ENCODE measurements around the gene GRAMD1A.
"Not testable (repeated sequence)": the region's sequence is repeated elsewhere in the genome, so short reads cannot be mapped to it uniquely, and the experiment has no call there.

The GRAMD1A gene

GRCh38 chr19:34999498-35000337, at the start of gene GRAMD1A:
Gene GRAMD1A, plus strand, starts transcription at chr19:35000323. Its CDS starts 156 bp downstream, at chr19:35000479.
- DNase-seq (ENCODE audit: low read depth), result peak; percentile 66

GRCh38 chr19:34953092-34953491, 47.0 kb upstream of the GRAMD1A start:
- DNase-seq (ENCODE audit: low read depth), result no peak

- no peak for DNase-seq (ENCODE audit: low read depth)
Measured at GRCh38 chr19:34957830-34958751, 42.0 kb upstream of the GRAMD1A start.

GRCh38 chr19:34959021-34959420, 41.1 kb upstream of the GRAMD1A start:
- DNase-seq (ENCODE audit: low read depth), result no peak

- DNase-seq (ENCODE audit: low read depth), result no peak
Measured at GRCh38 chr19:34960103-34960805, 39.9 kb upstream of the GRAMD1A start.

GRCh38 chr19:34960940-34961679, 39.0 kb upstream of the GRAMD1A start:
- no peak for DNase-seq (ENCODE audit: low read depth)

GRCh38 chr19:34961775-34962686, 38.1 kb upstream of the GRAMD1A start:
- no peak for DNase-seq (ENCODE audit: low read depth)

GRCh38 chr19:34962687-34963572, 37.2 kb upstream of the GRAMD1A start:
- no peak for DNase-seq (ENCODE audit: low read depth)

- peak; percentile 23 for DNase-seq (ENCODE audit: low read depth)
Measured at GRCh38 chr19:34963573-34964406, 36.3 kb upstream of the GRAMD1A start, which contains the start of gene ZNF792. Gene ZNF792, minus strand, starts transcription at chr19:34964229. Its CDS starts 567 bp downstream, at chr19:34963662.

- DNase-seq (ENCODE audit: low read depth), result no peak
Measured at GRCh38 chr19:34964598-34964997, 35.5 kb upstream of the GRAMD1A start.

- DNase-seq (ENCODE audit: low read depth), result not testable (repeated sequence)
Measured at GRCh38 chr19:34965505-34965904, 34.6 kb upstream of the GRAMD1A start.

GRCh38 chr19:34967551-34967950, 32.6 kb upstream of the GRAMD1A start:
- DNase-seq (ENCODE audit: low read depth), result no peak

GRCh38 chr19:34969721-34970120, 30.4 kb upstream of the GRAMD1A start:
- DNase-seq (ENCODE audit: low read depth), result no peak

- DNase-seq (ENCODE audit: low read depth), result not testable (repeated sequence)
Measured at GRCh38 chr19:34970185-34970780, 29.8 kb upstream of the GRAMD1A start.

GRCh38 chr19:34972163-34972705, 27.9 kb upstream of the GRAMD1A start:
- DNase-seq (ENCODE audit: low read depth), result no peak

- DNase-seq (ENCODE audit: low read depth), result no peak
Measured at GRCh38 chr19:34974646-34975045, 25.5 kb upstream of the GRAMD1A start.

GRCh38 chr19:34975056-34975455, 25.1 kb upstream of the GRAMD1A start:
- no peak for DNase-seq (ENCODE audit: low read depth)

- DNase-seq (ENCODE audit: low read depth), result no peak
Measured at GRCh38 chr19:34976611-34977010, 23.5 kb upstream of the GRAMD1A start.

Data from activated T-helper 9 cell treated with anti-CD3 and anti-CD28 coated beads, Interleukin-2, amount 50 U/mL, for 16 hours (primary cell).